Coronary artery (tissue), 2 donors: Measurements from ENCODE around the gene CPXM2.

Experiments used
- DNase-seq: peaks from one replicate; pipeline ENCODE4 v3.0.0-alpha.2; 2017; ENCODE audit warnings: low spot score
- H3K27ac ChIP-seq, 2 donors: fragments of 200-600 bp; sonication (generic); one replicate each; pipeline ENCODE4 v1.5.1; 2016 to 2019
- H3K4me3 ChIP-seq: fragments of 200-600 bp; sonication (generic); 2 replicates; pipeline ENCODE4 v1.5.1; 2016; ENCODE audit warnings: mild to moderate bottlenecking, moderate library complexity
- CTCF ChIP-seq: fragments of 200-600 bp; sonication (generic); IDR thresholded peaks from one replicate; pipeline ENCODE4 v1.5.1; 2019; ENCODE audit warnings: antibody characterized with exemption

Gene CPXM2

GRCh38 chr10:123726836-123727235 is 164.8 kb downstream of the CPXM2 start:
- no peak for TF ChIP-seq CTCF
- no peak for DNase-seq
- no peak overlapping the region for H3K4me3 ChIP-seq
- H3K27ac ChIP-seq: no peak overlapping the region

- Histone ChIP-seq H3K27ac (no peak overlapping the region), H3K4me3 (no peak overlapping the region)
- no peak for DNase-seq
- TF ChIP-seq CTCF: no peak
These were observed 165.2 kb downstream of the CPXM2 start for GRCh38 chr10:123726381-123726780.

GRCh38 chr10:123724747-123725146 is 166.9 kb downstream of the CPXM2 start:
- DNase-seq: no peak
- Histone ChIP-seq H3K4me3 (no peak overlapping the region), H3K27ac (no peak overlapping the region)
- TF ChIP-seq CTCF: no peak

GRCh38 chr10:123722351-123722750 is 169.3 kb downstream of the CPXM2 start:
- no peak for TF ChIP-seq CTCF
- Histone ChIP-seq H3K4me3 (no peak overlapping the region), H3K27ac (no peak overlapping the region)
- peak; percentile 56 for DNase-seq

- DNase-seq: no peak
- Histone ChIP-seq H3K4me3 (no peak overlapping the region), H3K27ac (no peak overlapping the region)
- TF ChIP-seq CTCF: no peak
These were observed 170.1 kb downstream of the CPXM2 start for GRCh38 chr10:123721441-123722049.

- peak; percentile 11 for DNase-seq
- no peak for TF ChIP-seq CTCF
- H3K27ac ChIP-seq: no peak overlapping the region
- no peak overlapping the region for H3K4me3 ChIP-seq
These were observed 171.1 kb downstream of the CPXM2 start for GRCh38 chr10:123720536-123720935.

- DNase-seq: peak; percentile 50
- H3K27ac ChIP-seq: no peak overlapping the region
- H3K4me3 ChIP-seq: no peak overlapping the region
- no peak for TF ChIP-seq CTCF
These were observed 173.0 kb downstream of the CPXM2 start for GRCh38 chr10:123718544-123719060.
